ENCODE data around the gene IL5. TPM values are rescaled to one million over a fixed set of nuclear protein-coding genes. Genes with fewer than 3 reads are reported as not detected.

IL5 gene
- polyA plus RNA-seq, 1 donor from 2014 or later, result not detected

GRCh38 chr5:132496631-132497487 lies 46.5 kb downstream of the IL5 start:
- Histone ChIP-seq H3K27ac (ENCODE audit: low read length) (no peak overlapping the region), H3K9me2 (ENCODE audit: insufficient read depth, low read length) (no peaks in the 10 kb centered on the region), H3K36me3 (ENCODE audit: insufficient read depth, low read length) (no peaks in the 10 kb centered on the region), H4K20me1 (ENCODE audit: insufficient read depth) (no peaks in the 10 kb centered on the region), H3K4me2 (ENCODE audit: low read length) (peak overlapping the region; percentile 24), H3K9me3 (ENCODE audit: low read length) (no peaks in the 10 kb centered on the region), H3K4me3 (ENCODE audit: low read length) (peak overlapping the region; percentile 63), H3F3A (ENCODE audit: insufficient read depth, low read length, poor library complexity, severe bottlenecking) (no peaks in the 10 kb centered on the region), H3K9ac (ENCODE audit: low read length) (no peak overlapping the region), H3K79me2 (replicated peaks; ENCODE audit: insufficient read depth, low read length) (no peaks in the 10 kb centered on the region), H3K27me3 (ENCODE audit: insufficient read depth, low read depth, low read length) (peaks cover 56% of the 10 kb centered on the region), H2AFZ (ENCODE audit: low read depth, low read length) (no peak overlapping the region)
- TF ChIP-seq REST (IDR thresholded peaks at IDR 0.05; ENCODE audit: borderline replicate concordance) (no peak), POLR2AphosphoS5 (IDR thresholded peaks at IDR 0.05) (no peak), TAF1 (IDR thresholded peaks at IDR 0.05; ENCODE audit: low read depth) (no peak), EP300 (conservative IDR thresholded peaks at IDR 0.05; ENCODE audit: poor library complexity, severe bottlenecking) (no peak), CTCF (IDR thresholded peaks at IDR 0.05; ENCODE audit: poor library complexity, severe bottlenecking) (no peak), EZH2 (IDR thresholded peaks at IDR 0.05; ENCODE audit: borderline replicate concordance, insufficient read depth, low read length, poor library complexity, severe bottlenecking) (no peak), RAD21 (conservative IDR thresholded peaks at IDR 0.05) (no peak), MXI1 (conservative IDR thresholded peaks at IDR 0.05; ENCODE audit: poor library complexity, severe bottlenecking) (no peak), SMC3 (conservative IDR thresholded peaks at IDR 0.05; ENCODE audit: poor library complexity) (no peak)

- Histone ChIP-seq H3K79me2 (replicated peaks; ENCODE audit: insufficient read depth, low read length) (no peaks in the 10 kb centered on the region), H3K4me2 (ENCODE audit: low read length) (no peak overlapping the region), H4K20me1 (ENCODE audit: insufficient read depth) (no peaks in the 10 kb centered on the region), H3K27ac (ENCODE audit: low read length) (no peak overlapping the region), H3K36me3 (ENCODE audit: insufficient read depth, low read length) (no peaks in the 10 kb centered on the region), H3K4me3 (ENCODE audit: low read length) (peak overlapping the region; percentile 63), H3K9me3 (ENCODE audit: low read length) (no peaks in the 10 kb centered on the region), H3K9ac (ENCODE audit: low read length) (no peak overlapping the region), H3F3A (ENCODE audit: insufficient read depth, low read length, poor library complexity, severe bottlenecking) (no peaks in the 10 kb centered on the region), H3K9me2 (ENCODE audit: insufficient read depth, low read length) (no peaks in the 10 kb centered on the region), H2AFZ (ENCODE audit: low read depth, low read length) (no peak overlapping the region), H3K27me3 (ENCODE audit: insufficient read depth, low read depth, low read length) (peaks cover 62% of the 10 kb centered on the region)
- TF ChIP-seq TAF1 (IDR thresholded peaks at IDR 0.05; ENCODE audit: low read depth), result no peak
- TF ChIP-seq REST (IDR thresholded peaks at IDR 0.05; ENCODE audit: borderline replicate concordance), result no peak
- no peak for TF ChIP-seq POLR2AphosphoS5 (IDR thresholded peaks at IDR 0.05)
- no peak for TF ChIP-seq EP300 (conservative IDR thresholded peaks at IDR 0.05; ENCODE audit: poor library complexity, severe bottlenecking)
- TF ChIP-seq RAD21 (conservative IDR thresholded peaks at IDR 0.05), result no peak
- no peak for TF ChIP-seq EZH2 (IDR thresholded peaks at IDR 0.05; ENCODE audit: borderline replicate concordance, insufficient read depth, low read length, poor library complexity, severe bottlenecking)
- TF ChIP-seq MXI1 (conservative IDR thresholded peaks at IDR 0.05; ENCODE audit: poor library complexity, severe bottlenecking), result no peak
- no peak for TF ChIP-seq CTCF (IDR thresholded peaks at IDR 0.05; ENCODE audit: poor library complexity, severe bottlenecking)
- no peak for TF ChIP-seq SMC3 (conservative IDR thresholded peaks at IDR 0.05; ENCODE audit: poor library complexity)
Observed at GRCh38 chr5:132496191-132496630, 47.1 kb downstream of the IL5 start.
